ENCODE measurements around the gene CACNA1F. TPM values are rescaled to one million over a fixed set of nuclear protein-coding genes. Genes with fewer than 3 reads are reported as not detected.

The CACNA1F gene
- total and polyA plus RNA-seq, 10 of the 15 experiments (the other 5 are each of a cell fraction or from before 2014, with no cell fraction given), result 0.01 to 0.32 (median 0.05) TPM; not detected in 5

- H3K79me2 ChIP-seq (ENCODE audit: control insufficient read depth, insufficient read depth, low read length), result peaks cover 6% of the 10 kb centered on the region
- H3K27me3 ChIP-seq (replicated peaks in 1 of 2; ENCODE audit: control insufficient read depth in 2 of 2, insufficient read depth in 2 of 2, low read length in 1 of 2), result no peaks in the 10 kb centered on the region
- H3K4me2 ChIP-seq (ENCODE audit: control insufficient read depth, insufficient read depth), result no peak overlapping the region
- in situ Hi-C loops (cut with MboI), result no loop called here
- POLR2A ChIA-PET, result interaction anchor here (0.6 to 0.9 kb wide), 2 partner anchors 10 to 1833 kb away, joined by 3 read pairs; no protein-coding TSS in a partner anchor
- TF ChIP-seq NR2C1 (IDR thresholded peaks at IDR 0.05), result no peak
- TF ChIP-seq CTCF (IDR thresholded peaks at IDR 0.05 in 2 of 3, conservative IDR thresholded peaks at IDR 0.05 in 1 of 3; ENCODE audit: control insufficient read depth in 2 of 3, extremely low read depth in 1 of 3, insufficient read depth in 1 of 3, low read depth in 3 of 3, low read length in 3 of 3), result peak in 2 of 3 experiments; percentile 28 to 30; a peak in 2 of 6 replicates
- ATAC-seq, result peak; percentile 61
- H3K4me3 ChIP-seq, result no peak overlapping the region
- intact Hi-C loops (cut with micrococcal nuclease; ENCODE audit: unreplicated experiment), result no loop called here
- no peaks in the 10 kb centered on the region for H3K9me3 ChIP-seq (replicated peaks; ENCODE audit: control insufficient read depth, insufficient read depth, low read length)
- peaks cover 5% of the 10 kb centered on the region; the same call in 1 of the 2 replicates for H3K4me1 ChIP-seq (ENCODE audit: control insufficient read depth, insufficient read depth, low read length)
- H4K20me1 ChIP-seq (ENCODE audit: control insufficient read depth, insufficient read depth), result no peaks in the 10 kb centered on the region
- 79% methylated on average over 4 of the region's 4 CpGs for WGBS (ENCODE audit: insufficient coverage, insufficient replicate concordance, low lambda C conversion rate, missing lambda C conversion rate)
- SMC1A ChIA-PET (ENCODE audit: uncharacterized antibody, unreplicated experiment), result no interaction called here
- RAD21 ChIA-PET (ENCODE audit: unreplicated experiment), result interaction anchor here (1.0 kb wide), 1 partner anchor 35 kb away, joined by 4 read pairs; no protein-coding TSS in a partner anchor
- FAIRE-seq, result no peak
- H3K27ac ChIP-seq (ENCODE audit: control insufficient read depth, insufficient read depth), result no peak overlapping the region
- no TSS peak for BruUV-seq (replicated peaks)
- no peak overlapping the region for H2AFZ ChIP-seq (ENCODE audit: control insufficient read depth, low read depth, low read length)
- peaks cover 0 to 2% of the 10 kb centered on the region in 2 experiments; a peak in 3 of 4 replicates for H3K36me3 ChIP-seq (ENCODE audit: control insufficient read depth in 2 of 2, insufficient read depth in 2 of 2, low read length in 1 of 2)
- no peak overlapping the region for H3K9ac ChIP-seq (ENCODE audit: control insufficient read depth, insufficient read depth, low read length)
- DNase-seq (ENCODE audit: low read depth, low spot score), result no peak
- CTCF ChIA-PET, result interaction anchor here (1.0 to 1.1 kb wide), 2 partner anchors 9 to 21 kb away, joined by 3 to 4 read pairs; no protein-coding TSS in a partner anchor
Observed at GRCh38 chrX:49177338-49177833, 55.8 kb downstream of the CACNA1F start.

Data from GM12878 (cell line).